Iris pigment epithelial cell (primary cell): ENCODE results near the gene GYPC.
A peak's percentile ranks its signal among the peaks of the same experiment; 100 is the strongest.

Experiments
- DNase-seq: peaks from one replicate; pipeline ENCODE4 v3.0.0-alpha.2; 2011; ENCODE audit warnings: low read depth

GYPC gene

DNA sequence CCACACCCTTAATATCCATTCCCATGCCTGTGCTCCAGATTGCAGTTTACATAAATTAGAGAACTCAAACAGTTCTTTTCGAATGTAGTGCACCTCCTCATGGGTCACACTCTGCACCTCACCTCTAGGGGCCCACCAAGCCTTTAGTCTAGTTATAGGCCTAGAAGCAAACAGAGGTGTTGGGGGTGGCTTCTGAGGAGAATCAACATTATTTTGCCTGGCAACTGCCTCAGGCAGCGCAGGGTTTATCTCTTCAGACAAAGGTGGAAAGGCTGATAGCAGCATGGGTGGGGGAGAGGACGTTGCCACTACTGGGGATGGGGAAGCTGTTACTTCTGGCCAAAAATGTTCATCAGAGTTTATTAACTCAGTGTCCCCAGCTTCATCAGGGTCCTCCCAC is 5.0 kb upstream of the GYPC start:
- no peak for DNase-seq

DNA sequence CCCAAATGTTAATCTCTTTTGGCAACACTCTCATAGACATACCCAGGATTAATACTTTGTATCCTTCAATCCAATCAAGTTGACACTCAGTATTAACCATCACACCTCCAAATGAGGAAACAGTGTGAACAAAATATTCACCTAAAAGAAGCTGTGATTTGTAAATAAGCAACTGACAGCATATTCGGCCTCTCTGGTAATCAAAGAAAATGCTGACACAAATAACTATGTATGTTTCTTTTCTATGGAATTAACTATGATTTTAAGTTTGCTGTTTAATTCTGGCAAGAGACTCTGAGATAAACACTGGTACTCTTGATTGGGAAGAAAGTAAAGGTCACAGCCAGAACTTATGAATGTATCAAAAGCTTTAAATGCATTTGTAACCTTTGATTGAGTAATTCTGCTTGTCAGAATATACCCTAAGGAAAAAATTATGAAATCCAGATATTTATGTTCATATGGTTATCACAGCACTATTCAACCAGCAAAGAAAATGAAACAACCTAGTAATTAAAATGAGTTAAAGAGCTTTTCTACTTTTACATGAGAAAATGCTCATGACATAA is 3.6 kb upstream of the GYPC start:
- no peak for DNase-seq

DNA sequence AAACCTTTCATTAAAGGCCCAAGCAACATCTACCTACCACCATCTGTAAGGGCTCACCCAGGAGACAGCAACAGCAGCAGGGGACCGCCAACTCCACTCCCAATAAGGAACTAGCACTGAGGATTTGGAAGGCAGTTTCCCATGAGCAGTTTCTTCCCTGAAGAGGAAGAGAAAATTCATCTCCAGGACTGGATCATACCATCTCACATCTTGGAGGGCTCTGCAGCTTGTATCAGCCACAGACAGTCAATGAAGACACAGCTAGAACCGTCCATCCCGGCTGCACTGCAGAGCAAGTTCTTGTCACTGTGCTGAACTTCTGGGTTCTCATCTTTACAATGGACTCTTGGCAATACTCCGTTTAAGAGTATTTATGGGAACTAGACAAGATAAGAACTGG is 2.8 kb upstream of the GYPC start:
- no peak for DNase-seq

DNA sequence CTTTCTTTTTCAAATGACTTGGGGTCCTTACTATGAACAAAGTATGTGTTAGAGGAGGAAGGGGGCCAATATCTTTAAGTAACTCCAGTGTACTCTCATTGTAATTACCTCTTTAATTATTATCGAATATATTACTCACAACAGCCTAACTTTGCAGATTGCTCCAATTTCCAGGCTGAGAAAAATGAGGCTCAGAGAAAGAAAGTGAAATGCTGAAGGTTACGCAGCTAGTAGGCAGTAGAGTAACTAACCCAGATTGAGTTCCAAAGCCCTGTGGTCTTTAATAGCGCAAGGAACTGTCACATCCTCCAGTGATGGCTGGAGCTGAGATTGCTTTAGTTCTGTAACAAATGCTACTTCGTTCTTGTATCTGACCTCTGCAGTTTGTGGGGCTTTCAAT is 2.2 kb upstream of the GYPC start:
- no peak for DNase-seq

DNA sequence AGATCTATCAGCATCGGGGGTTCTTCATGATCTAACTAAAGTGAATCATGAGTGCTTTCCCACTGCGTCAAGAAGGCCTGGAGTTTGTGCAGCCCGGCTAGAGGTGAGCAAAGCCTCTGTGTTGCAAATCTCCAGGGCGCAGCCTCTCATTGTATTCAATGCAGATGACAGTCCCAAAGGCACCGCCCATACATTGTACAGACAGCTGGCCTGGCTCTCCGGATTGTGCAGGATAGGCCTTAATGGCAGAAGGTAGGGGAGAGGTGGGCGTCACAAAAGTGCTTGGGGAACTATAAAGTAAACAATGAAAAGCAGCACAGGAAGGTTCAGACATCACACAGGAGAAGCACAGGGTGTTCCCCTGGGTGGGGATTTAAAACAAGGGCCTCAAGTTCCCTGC is 907 bp upstream of the GYPC start:
- DNase-seq, result no peak

DNA sequence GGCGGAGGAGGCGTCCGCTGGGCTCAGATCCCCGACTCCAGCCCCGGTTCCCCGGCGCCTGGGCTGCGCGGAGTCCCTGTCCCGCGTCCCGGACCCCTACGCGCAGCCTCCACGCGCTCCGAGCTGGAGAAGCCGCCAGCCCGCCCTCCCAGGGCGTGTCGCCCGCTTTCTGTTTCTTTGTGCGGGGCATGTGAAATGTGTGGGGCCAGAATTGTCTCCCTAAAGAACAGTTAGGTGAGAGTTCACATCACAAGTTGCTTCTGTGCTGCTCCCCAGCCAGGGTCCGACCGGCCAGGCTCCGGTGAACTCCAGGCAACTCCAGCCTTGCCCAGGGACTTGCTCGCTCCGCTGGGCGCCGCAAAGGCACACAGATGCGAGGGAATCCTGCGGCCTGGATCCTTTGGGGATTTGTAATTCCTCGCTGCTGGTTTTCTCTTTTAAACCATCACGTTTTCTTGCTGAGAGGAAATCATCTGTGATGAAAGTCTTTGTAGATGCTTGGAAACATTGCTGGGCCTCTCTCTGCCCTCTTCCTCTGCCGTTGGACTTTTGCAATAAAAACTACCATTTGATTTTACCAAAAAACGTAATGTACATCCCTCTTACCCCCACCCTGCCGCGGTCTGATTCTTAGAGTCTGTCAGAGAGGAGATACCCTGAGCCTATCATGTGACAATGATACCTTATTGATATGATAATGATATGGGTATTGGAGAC is 631 bp downstream of the GYPC start:
- DNase-seq, result peak; percentile 42

DNA sequence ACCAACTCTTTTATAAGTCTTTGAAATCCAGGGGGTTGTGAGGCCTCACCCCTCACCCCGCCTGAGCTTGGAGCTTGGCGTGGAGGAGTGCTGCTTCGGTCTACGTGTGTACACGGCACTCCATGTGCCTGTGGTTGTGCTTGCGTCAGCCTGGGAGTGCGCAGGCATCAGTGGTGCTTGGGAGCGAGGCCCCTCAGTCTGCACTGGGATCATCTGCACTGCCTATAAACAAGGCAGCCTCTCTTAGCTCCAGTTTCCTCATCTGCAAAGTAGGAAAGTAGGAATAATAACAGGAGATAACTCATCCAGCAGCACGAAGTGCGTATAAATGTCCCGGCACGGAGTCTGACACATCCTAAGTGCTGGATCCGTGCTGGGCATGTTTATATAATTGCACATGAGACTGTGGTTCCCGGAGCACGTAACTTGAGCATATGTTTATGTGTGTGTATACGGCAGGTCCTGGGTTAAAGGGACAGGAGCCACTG is 1.2 kb downstream of the GYPC start:
- DNase-seq, result peak; percentile 93

DNA sequence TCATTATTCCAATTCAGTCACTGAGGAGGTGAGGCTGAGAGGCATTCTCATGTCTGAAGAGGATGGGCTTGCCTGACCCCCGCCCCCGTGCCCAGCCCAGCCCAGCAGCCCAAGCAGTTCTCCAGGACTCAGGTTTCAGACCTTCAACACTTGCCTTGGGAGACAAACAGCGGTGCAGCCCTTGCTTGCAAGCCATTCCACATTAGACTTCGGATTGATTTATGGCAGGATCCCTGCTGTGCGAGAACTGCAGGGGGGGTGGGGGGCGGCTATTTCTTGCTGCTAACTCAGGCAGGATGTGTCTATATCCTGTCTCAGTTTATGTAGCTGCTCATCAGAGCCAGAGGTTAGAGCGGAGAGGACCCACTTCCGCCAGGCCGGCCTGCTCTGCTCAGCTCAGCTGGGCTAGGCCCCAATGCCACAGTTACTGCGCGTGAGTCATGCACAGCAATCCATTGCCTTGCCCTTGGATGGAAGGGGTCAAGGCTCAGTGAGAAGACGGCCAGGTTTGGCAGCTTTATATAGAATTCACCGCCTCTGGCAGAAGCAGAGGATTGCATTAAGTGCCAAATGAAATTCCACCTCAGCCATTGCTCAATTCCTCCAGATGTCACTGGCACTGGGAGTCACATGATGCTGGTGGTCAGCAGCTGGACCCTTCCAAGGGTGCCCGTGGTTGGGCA is 1.8 kb downstream of the GYPC start:
- peak; percentile 98 for DNase-seq

DNA sequence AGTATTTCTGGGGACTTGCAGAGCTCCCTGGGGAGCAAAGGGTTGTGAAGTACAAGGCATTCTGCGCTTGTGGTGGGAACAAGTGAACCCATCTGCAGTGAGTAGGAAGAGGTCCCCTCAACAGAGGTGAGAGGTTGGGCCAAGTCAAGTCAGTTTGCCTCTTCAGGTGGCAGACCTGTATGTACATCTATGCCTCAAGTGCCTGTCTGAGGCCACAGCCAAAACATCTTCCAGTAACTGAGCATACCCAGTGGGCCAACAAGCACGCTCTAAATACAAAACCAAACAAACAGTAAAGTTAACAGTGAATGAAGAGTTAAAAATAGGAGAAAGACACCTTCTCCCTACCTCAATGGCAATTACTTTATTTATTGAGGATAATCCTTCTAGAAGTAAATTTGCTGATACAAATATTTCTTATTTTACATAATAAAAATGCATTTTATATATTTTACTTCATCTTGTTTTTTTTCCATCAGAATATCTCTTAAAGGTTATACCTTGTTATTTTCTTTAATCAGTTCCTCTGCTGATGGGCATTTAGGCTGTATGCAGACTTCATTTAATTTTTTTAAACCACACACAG is 2.5 kb downstream of the GYPC start:
- no peak for DNase-seq

DNA sequence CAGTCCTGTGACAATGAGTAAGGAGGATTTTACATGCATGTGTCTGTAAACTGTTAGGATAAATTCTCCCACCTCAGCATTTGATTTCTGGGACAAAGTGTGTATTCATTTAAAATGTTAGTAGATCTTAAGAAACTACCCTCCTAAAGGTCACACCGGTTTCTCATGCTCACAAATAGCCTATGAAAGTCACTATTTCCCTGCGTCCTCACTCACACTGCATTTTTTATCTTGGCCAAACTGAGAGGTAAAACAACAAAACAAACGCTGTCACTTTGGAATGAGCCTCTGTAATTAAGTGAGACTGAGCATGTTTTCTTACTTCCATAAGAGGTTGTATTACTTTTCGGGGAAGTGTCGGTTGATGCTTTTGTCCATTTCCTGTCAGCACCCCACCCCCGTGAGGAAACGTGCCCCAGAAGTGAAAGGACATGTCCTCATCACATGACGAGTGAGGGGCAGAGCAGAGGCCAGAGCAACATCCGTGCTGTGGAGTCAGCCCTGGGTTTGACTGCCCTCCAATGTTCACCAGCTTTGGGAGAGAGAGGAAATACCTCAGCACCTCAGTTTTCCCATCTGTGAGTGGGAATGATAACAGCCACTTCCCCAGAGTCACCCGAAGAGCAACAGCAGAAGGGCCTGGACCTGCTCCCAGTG is 3.1 kb downstream of the GYPC start:
- peak; percentile 53 for DNase-seq

DNA sequence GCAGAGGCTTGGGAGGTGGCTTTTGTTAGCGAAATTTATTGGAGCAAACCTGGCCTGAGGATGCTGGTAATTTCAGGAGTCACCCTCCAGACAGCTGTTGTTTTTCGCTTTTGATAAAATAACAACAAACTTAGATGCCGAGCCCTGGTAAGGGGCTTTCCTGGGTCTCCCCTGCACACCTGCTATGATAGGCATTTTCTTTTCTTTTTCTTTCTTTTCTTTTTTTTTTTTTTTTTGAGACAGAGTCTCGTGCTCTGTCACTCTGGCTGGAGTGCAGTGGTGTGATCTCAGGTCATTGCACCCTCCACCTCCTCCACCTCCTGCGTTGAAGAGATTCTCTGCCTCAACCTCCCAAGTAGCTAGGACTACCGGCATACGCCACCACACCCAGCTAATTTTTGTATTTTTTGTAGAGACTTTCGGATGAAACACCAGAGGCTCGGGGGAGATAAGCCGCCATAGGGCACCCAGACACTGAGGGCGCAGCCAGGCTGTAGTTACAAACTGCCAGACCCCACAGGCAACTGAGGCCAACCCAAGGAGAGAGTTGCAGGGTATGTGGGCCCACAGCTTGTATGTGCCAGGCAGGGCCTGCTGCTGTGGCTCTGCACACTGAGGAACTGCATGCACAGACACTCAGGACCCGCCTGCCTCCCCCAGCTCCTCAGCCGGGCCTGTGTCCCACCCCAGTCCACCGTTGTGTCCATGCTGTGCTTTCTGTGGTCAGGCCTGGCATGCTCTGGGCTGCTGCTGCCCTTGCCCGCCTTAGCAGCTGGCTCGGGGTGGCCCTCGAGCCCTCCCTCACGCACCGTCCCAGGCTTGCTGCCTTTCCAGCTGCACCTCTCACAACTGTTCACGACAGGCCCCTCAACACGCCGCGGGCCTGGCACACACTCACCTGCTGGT is 3.9 kb downstream of the GYPC start:
- no peak for DNase-seq

DNA sequence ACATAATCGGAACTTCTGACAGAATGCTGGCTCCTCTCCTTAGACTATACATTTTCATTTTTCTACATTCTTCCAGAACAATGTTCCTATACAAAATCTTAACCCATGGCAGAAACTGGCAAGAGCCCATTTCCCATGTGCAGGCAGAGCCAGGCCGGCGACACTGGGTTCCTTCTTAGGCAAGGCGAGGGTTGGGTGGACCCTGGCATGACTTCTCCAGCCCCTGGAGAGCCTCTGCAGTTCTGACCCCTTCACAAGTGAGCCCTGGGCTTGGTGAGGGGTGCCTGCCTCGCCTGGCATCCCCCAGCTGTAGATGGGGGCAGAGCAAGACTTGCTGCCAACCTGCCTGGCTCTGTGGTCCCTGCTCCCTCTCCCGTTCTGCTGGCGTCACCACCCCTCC is 5.0 kb downstream of the GYPC start:
- no peak for DNase-seq

DNA sequence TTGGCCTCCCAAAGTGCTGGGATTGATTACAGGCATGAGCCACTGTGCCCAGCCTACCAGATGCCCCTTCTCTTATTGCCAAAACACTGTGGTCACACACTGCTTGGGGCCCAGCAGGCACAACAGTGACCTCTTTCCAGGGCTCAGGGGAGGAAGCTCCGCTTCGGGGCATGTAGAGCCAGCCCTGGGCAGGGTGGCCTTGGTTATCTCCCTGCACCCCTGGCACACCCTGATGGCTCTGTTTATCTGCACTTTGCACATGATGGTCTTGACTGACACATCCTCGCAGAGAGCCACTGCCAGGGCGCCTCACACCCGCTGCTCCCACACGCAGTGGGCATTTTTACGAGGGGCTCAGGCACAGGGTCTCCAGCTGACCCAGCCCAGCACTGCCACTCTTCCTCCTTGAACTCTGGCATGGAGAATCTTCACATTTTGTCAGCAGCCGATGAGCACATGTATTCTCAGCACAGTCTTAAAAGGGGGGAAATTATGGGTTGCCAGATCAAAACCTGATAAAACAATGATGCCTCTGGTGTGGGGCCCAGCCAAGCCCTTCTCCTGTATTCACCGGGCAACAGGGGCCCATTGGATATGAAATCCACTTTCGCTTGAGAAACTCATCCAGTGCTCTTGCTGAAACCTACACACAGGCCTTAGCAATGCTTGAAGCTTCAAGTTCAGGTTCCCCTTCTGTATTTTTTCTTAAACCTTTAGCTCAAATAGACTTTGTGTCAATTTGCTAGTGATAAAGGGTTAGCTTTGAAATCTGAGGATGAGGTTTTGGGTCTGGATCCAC is 5.9 kb downstream of the GYPC start:
- no peak for DNase-seq

DNA sequence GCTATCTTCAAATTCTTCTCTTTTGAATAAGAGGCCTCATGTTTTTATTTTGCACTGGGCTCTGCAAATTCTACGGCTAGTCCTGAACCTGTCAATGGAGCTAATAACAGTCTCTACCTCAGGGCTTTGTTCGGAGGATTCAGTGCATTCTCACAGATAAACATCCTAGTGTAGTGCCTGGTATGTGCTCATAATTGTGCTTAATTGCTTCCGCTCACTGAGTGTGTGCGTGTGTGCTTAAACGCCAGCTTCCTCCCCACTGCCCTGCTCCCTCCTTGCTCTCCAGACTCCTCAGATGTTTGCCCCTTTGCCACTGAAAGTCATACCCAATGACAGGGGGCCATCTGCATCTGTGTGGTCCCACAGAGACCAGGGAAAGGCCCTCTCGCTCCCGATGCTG is 6.7 kb downstream of the GYPC start:
- no peak for DNase-seq

DNA sequence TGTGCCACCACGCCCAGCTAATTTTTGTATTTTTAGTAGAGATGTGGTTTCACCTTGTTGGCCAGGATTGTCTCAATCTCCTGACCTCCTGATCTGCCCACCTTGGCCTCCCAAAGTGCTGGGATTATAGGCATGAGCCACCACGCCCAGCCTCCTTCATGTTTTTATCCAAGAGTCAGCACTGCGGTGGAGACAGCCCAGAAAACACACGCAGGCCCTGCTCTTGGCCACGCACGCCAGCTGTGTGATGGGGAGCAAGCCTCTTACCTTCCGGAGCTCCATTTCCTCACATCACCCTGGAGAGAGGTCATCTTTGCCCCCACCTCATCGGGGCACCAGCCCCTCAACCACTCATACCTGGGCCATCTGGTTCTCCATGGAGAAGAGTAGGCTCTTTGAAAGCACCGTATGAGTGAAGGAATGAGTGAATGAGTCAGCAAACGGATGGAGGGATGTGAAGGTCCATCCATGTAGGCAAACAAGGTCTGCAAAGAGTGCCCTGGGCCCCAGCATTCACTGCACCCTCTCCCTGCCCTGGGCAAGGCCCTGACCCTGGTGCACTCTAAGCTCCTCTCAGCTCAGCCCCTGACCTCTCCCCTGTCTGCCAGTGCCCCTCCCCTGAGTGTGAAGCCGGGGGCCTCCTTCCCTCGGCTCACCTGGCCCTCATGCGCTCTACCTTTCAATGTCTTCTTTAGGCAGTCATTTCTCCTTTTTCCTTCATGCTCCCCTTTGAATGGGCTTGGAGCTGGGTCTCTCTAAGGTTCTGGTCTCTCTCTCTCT is 7.4 kb downstream of the GYPC start:
- no peak for DNase-seq

DNA sequence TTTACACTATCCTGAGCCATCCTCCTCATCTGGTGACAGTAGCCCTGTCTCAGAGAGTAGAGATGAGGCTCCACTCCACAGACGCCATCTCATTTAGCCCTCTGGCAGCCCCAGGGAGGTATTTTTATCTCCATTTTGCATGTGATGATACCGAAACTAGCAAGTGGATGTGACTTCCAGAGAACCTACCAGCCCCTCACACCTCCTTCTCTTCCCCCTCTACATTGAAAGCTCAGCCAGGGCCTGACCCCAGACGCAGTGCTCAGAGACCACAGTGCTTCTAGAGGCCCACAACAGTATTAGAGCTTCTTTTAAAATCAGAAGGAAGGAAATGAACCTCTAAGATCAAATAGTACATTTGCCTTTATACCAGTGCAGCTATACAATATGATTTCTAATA is 8.3 kb downstream of the GYPC start:
- no peak for DNase-seq

DNA sequence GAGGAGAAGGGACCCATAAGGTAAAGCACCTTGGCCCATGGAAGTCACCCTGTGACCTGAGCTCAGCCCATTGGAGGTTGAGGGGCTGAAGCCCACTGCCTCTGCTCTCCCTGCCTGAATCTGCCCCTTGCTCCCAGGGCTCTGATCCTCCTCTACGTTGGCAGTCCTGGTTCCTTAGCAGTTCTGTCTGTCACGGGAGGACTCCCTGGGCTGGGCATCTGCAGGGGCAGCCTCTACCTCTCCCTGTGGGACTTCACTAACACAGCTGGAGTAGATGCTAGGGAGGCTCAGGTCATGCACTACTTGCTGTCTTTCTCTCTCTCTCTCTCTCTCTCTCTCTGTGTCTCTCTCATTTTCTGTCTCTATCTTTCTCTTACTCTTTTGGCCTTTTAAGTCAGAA is 8.7 kb downstream of the GYPC start:
- DNase-seq, result no peak

DNA sequence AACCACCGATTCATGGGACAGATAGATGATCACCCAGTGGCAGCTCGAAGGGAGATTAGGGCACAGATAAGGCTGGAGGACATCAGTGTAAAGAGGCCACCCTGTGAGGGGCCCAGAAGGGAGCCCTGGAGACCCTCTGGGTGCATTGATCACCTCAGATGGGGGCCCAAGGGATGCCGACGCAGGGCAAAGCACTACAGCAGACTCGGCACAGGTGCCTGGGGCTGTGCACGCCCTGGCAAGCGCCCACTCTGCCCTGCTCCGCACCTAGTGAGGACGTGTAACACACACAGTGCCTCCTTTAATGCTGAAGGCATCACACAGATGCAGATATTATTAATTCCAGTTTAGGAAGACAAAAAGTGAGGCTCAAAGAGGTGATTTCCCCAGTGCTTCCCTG is 9.5 kb downstream of the GYPC start:
- no peak for DNase-seq

DNA sequence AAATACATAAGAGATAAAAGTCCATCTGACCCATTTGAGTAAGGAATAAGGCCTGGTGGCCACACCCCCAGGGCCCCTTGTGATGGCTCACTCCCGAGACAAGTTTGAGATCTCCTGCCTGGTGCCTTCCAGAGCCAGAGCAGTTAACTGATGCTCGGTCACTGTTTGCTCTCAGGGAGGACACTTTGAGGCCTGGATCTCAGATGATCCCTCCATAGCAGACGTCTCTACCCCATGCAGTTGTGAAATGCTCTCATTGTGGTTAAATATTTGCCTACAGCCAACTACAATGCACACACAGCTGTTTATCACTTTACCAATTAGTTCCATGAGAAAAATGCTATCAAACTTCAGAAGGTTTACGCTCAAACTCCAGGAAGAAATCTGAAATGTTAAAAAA is 12.3 kb downstream of the GYPC start:
- DNase-seq, result peak; percentile 15

DNA sequence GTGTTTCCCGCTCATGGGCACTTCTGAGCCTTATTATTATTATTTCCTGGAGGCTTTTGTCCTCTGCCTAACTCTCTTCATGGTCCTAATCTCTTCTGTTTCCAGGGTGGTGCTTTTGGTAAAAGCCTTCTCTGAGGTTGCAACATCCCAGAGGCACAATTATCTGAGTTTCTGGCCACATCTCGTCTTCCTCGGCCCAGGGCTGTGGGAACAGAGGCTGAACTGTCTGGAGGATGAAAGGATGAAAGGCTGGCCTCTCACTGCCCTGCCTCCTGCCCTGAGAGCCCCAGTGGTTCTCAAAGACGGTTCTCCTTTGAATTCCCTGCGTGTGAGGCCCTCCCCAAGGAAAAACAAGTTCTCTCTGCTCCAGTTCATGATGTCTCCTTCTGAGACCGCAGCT is 13.8 kb downstream of the GYPC start:
- no peak for DNase-seq
